ENCODE measurements around the gene GPR137B.

Gene GPR137B

DNA sequence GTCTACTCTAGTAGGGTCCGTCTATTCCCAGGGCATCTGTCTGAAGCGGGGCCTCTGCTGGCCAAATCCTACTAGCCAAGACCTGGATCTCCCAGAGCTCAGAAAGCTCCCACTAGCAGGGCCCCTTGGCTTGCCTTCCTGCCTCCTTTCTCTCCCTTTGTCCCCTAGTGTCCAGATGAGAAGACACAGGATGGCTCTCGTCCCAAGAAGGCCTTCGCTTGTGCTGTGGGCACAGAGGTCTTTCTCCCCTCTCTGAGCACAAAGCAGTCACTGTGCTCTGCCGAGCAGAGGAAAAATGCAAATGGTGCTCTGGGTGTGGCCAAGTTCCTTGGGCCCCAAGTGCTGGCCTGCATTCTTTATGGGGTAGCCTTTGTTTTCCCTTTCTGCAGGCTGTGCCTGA, 13.0 kb upstream of the GPR137B start:
- no peaks in the 10 kb centered on the region for H3K36me3 ChIP-seq (ENCODE audit: control insufficient read depth, low read length)
- no peaks in the 10 kb centered on the region for H4K20me1 ChIP-seq (ENCODE audit: control insufficient read depth, insufficient read depth, low read depth, low read length)
- H3K79me2 ChIP-seq (ENCODE audit: control insufficient read depth, low read length): no peaks in the 10 kb centered on the region
- no peaks in the 10 kb centered on the region for H3K4me1 ChIP-seq (ENCODE audit: control insufficient read depth, low read length)
- H3K9me2 ChIP-seq (replicated peaks; ENCODE audit: control insufficient read depth, low read length): no peaks in the 10 kb centered on the region
- no peak overlapping the region for H3K27ac ChIP-seq (ENCODE audit: low read depth, low read length)
- H3K9me3 ChIP-seq (ENCODE audit: control insufficient read depth, insufficient read depth, low read length): no peaks in the 10 kb centered on the region
- no peak overlapping the region for H3K4me3 ChIP-seq (ENCODE audit: low read length)
- no peak for TF ChIP-seq EZH2phosphoT487 (IDR thresholded peaks at IDR 0.05; ENCODE audit: borderline replicate concordance, low read length)
- TF ChIP-seq, protein P1, sequence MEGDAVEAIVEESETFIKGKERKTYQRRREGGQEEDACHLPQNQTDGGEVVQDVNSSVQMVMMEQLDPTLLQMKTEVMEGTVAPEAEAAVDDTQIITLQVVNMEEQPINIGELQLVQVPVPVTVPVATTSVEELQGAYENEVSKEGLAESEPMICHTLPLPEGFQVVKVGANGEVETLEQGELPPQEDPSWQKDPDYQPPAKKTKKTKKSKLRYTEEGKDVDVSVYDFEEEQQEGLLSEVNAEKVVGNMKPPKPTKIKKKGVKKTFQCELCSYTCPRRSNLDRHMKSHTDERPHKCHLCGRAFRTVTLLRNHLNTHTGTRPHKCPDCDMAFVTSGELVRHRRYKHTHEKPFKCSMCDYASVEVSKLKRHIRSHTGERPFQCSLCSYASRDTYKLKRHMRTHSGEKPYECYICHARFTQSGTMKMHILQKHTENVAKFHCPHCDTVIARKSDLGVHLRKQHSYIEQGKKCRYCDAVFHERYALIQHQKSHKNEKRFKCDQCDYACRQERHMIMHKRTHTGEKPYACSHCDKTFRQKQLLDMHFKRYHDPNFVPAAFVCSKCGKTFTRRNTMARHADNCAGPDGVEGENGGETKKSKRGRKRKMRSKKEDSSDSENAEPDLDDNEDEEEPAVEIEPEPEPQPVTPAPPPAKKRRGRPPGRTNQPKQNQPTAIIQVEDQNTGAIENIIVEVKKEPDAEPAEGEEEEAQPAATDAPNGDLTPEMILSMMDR (IDR thresholded peaks at IDR 0.05; ENCODE audit: low read depth, low read length, poor library complexity, severe bottlenecking): no peak
- H3K4me2 ChIP-seq (ENCODE audit: low read length): no peak overlapping the region
- H3K27me3 ChIP-seq (ENCODE audit: control insufficient read depth, low read length): peaks cover 15% of the 10 kb centered on the region; the same call in 1 of the 2 replicates
- no peaks in the 10 kb centered on the region; the same call in 1 of the 2 replicates for H3F3A ChIP-seq (ENCODE audit: control insufficient read depth, insufficient read depth)

DNA sequence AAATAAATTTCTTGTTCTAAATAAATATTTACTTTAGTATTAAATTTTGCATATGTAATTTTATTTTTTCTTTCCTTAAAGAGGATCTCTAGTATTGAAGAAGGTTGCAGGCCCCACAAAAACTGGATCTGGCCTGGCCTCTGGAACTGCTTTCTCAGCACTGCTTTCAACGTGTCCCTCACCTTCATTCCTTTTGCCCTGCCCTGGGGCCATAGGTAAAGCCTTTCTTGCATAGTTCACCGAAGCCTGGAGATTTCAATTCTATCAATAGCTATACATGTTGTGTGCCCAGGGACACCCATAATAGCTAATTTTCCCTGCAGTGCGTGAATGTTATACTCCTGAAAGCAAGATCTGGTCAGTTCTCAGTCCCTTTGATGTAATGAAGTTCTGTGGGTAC, 12.0 kb upstream of the GPR137B start:
- Histone ChIP-seq H3K4me1 (ENCODE audit: control insufficient read depth, low read length) (no peaks in the 10 kb centered on the region), H4K20me1 (ENCODE audit: control insufficient read depth, insufficient read depth, low read depth, low read length) (no peaks in the 10 kb centered on the region), H3K79me2 (ENCODE audit: control insufficient read depth, low read length) (no peaks in the 10 kb centered on the region), H3K9me2 (replicated peaks; ENCODE audit: control insufficient read depth, low read length) (no peaks in the 10 kb centered on the region), H3K4me3 (ENCODE audit: low read length) (no peak overlapping the region), H3F3A (ENCODE audit: control insufficient read depth, insufficient read depth) (no peaks in the 10 kb centered on the region; the same call in 1 of the 2 replicates), H3K27me3 (ENCODE audit: control insufficient read depth, low read length) (peaks cover 19% of the 10 kb centered on the region; the same call in 1 of the 2 replicates), H3K27ac (ENCODE audit: low read depth, low read length) (no peak overlapping the region), H3K9me3 (ENCODE audit: control insufficient read depth, insufficient read depth, low read length) (no peaks in the 10 kb centered on the region), H3K36me3 (ENCODE audit: control insufficient read depth, low read length) (no peaks in the 10 kb centered on the region), H3K4me2 (ENCODE audit: low read length) (no peak overlapping the region)
- TF ChIP-seq, protein P1 (IDR thresholded peaks at IDR 0.05; ENCODE audit: low read depth, low read length, poor library complexity, severe bottlenecking): no peak
- no peak for TF ChIP-seq EZH2phosphoT487 (IDR thresholded peaks at IDR 0.05; ENCODE audit: borderline replicate concordance, low read length)

DNA sequence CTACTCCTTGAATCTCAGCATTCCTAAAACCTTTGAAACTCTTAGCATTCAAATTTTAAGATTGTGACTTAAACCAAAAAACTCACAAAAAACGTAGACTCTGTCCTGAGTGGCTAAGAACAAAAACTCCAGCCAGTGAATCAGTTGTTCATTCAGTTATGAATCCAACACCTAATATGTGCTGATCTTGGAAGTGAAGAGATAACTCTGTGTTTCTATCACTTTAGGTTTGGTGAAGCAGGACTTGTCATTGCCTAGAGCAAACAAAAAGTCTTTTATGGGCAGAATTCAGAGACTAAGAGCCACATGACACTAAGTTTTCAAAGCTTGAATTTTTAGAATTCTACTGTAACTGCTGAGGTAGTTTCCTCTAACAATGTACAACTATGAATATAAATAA, 10.4 kb upstream of the GPR137B start:
- Histone ChIP-seq H3K4me3 (ENCODE audit: low read length) (no peak overlapping the region), H3K36me3 (ENCODE audit: control insufficient read depth, low read length) (no peaks in the 10 kb centered on the region), H4K20me1 (ENCODE audit: control insufficient read depth, insufficient read depth, low read depth, low read length) (no peaks in the 10 kb centered on the region), H3K9me2 (replicated peaks; ENCODE audit: control insufficient read depth, low read length) (no peaks in the 10 kb centered on the region), H3F3A (ENCODE audit: control insufficient read depth, insufficient read depth) (no peaks in the 10 kb centered on the region; the same call in 1 of the 2 replicates), H3K27ac (ENCODE audit: low read depth, low read length) (no peak overlapping the region), H3K27me3 (ENCODE audit: control insufficient read depth, low read length) (peaks cover 21% of the 10 kb centered on the region; the same call in 1 of the 2 replicates), H3K9me3 (ENCODE audit: control insufficient read depth, insufficient read depth, low read length) (no peaks in the 10 kb centered on the region), H3K4me2 (ENCODE audit: low read length) (no peak overlapping the region), H3K4me1 (ENCODE audit: control insufficient read depth, low read length) (no peaks in the 10 kb centered on the region), H3K79me2 (ENCODE audit: control insufficient read depth, low read length) (no peaks in the 10 kb centered on the region)
- TF ChIP-seq EZH2phosphoT487 (IDR thresholded peaks at IDR 0.05; ENCODE audit: borderline replicate concordance, low read length): no peak
- TF ChIP-seq, protein P1 (IDR thresholded peaks at IDR 0.05; ENCODE audit: low read depth, low read length, poor library complexity, severe bottlenecking): no peak
